ENCODE data around the gene CA4. TPM values are rescaled to one million over a fixed set of nuclear protein-coding genes. Genes with fewer than 3 reads are reported as not detected.

Gene CA4
- total RNA-seq, 4 donors from 2014 or later, result 15.7 to 359 (median 246) TPM

GRCh38 chr17:60137731-60138130, 12.0 kb upstream of the CA4 start:
- Histone ChIP-seq H3K9me3 (no peaks in the 10 kb centered on the region), H3K27me3 (peaks cover 47% of the 10 kb centered on the region), H3K4me1 (peaks cover 6 to 44% (median 25%) of the 10 kb centered on the region in 4 donors), H3K4me3 (no peak overlapping the region), H3K36me3 (no peaks in the 10 kb centered on the region), H3K27ac (no peak overlapping the region)
- DNase-seq, result no peak
- in situ Hi-C loops (cut with MboI; ENCODE audit: low pct_ligation_motif_present in 1 of 4, low pct_unique_long_range_greater_than_20kb in 1 of 4, low sequenced_read_pairs in 3 of 4), result loop anchor here in 3 of 4 donors (25.0 kb wide), 2 partner anchors 275 to 300 kb away; partner anchors contain the start of gene CHCT1 (in 1 of the 3)
- no peak for TF ChIP-seq POLR2AphosphoS5 (IDR thresholded peaks at IDR 0.05)
- TF ChIP-seq EP300 (IDR thresholded peaks at IDR 0.05; ENCODE audit: low read depth), result no peak
- no peak for TF ChIP-seq CTCF (IDR thresholded peaks at IDR 0.05)
- no peak for TF ChIP-seq POLR2A (IDR thresholded peaks at IDR 0.05)
- WGBS, 2 donors (ENCODE audit: low coverage in 1 of 2), result 69% methylated on average over 1 of the region's 1 CpG; no CpG with 5 or more reads in 1 of the 2 donors
- intact Hi-C loops (cut with DNase I; ENCODE audit: low total_unique reads), result no loop called here

- in situ Hi-C loops (cut with MboI; ENCODE audit: low pct_ligation_motif_present in 1 of 4, low pct_unique_long_range_greater_than_20kb in 1 of 4, low sequenced_read_pairs in 3 of 4), result loop anchor here in 3 of 4 donors (25.0 kb wide), 2 partner anchors 273 to 298 kb away; partner anchors contain the start of gene CHCT1 (in 1 of the 3)
- Histone ChIP-seq H3K27ac (no peak overlapping the region), H3K9me3 (no peaks in the 10 kb centered on the region), H3K27me3 (peaks cover 51% of the 10 kb centered on the region), H3K4me1 (peaks cover 7 to 47% (median 30%) of the 10 kb centered on the region in 4 donors), H3K36me3 (no peaks in the 10 kb centered on the region), H3K4me3 (no peak overlapping the region)
- DNase-seq, result no peak
- TF ChIP-seq CTCF (IDR thresholded peaks at IDR 0.05), result no peak
- no peak for TF ChIP-seq POLR2AphosphoS5 (IDR thresholded peaks at IDR 0.05)
- no peak for TF ChIP-seq EP300 (IDR thresholded peaks at IDR 0.05; ENCODE audit: low read depth)
- no peak for TF ChIP-seq POLR2A (IDR thresholded peaks at IDR 0.05)
- intact Hi-C loops (cut with DNase I; ENCODE audit: low total_unique reads), result no loop called here
- 22% methylated on average over 34 of the region's 48 CpGs; no CpG with 5 or more reads in 1 of the 2 donors for WGBS, 2 donors (ENCODE audit: low coverage in 1 of 2)
These were observed 10.9 kb upstream of the CA4 start for GRCh38 chr17:60138769-60139437.

- in situ Hi-C loops (cut with MboI; ENCODE audit: low pct_ligation_motif_present in 1 of 4, low pct_unique_long_range_greater_than_20kb in 1 of 4, low sequenced_read_pairs in 3 of 4) (loop anchor here in 3 of 4 donors (25.0 kb wide), 2 partner anchors 273 to 298 kb away; partner anchors contain the start of gene CHCT1 (in 1 of the 3)), intact Hi-C loops (cut with DNase I; ENCODE audit: low total_unique reads) (loop anchor here (10.0 kb wide), 1 partner anchor 295 kb away; no protein-coding TSS in a partner anchor)
- TF ChIP-seq CTCF (IDR thresholded peaks at IDR 0.05), result peak; percentile 49 to 74 (median 67)
- TF ChIP-seq EP300 (IDR thresholded peaks at IDR 0.05; ENCODE audit: low read depth), result no peak
- no peak for TF ChIP-seq POLR2A (IDR thresholded peaks at IDR 0.05)
- no peak for TF ChIP-seq POLR2AphosphoS5 (IDR thresholded peaks at IDR 0.05)
- WGBS, 2 donors (ENCODE audit: low coverage in 1 of 2), result 18% methylated on average over 47 of the region's 66 CpGs; no CpG with 5 or more reads in 1 of the 2 donors
- Histone ChIP-seq H3K4me1 (peaks cover 2 to 40% (median 24%) of the 10 kb centered on the region in 4 donors), H3K36me3 (no peaks in the 10 kb centered on the region), H3K27ac (no peak overlapping the region), H3K4me3 (peak overlapping the region in 1 of 4 donors; percentile 13), H3K9me3 (no peaks in the 10 kb centered on the region), H3K27me3 (peaks cover 56% of the 10 kb centered on the region)
- peak; percentile 75 for DNase-seq
These were observed 10.1 kb upstream of the CA4 start for GRCh38 chr17:60139438-60140285.
